C4-2B (cell line): ENCODE results near the gene TRIM34.
"Not testable (repeated sequence)": the region's sequence is repeated elsewhere in the genome, so short reads cannot be mapped to it uniquely, and the experiment has no call there.

Experiments
- H3K27ac ChIP-seq: fragments of 450-650 bp; 2 replicates; pipeline ENCODE4 v1.5.1; 2017
- CTCF ChIP-seq: fragments of 450-650 bp; conservative IDR thresholded peaks from 2 replicates; pipeline ENCODE4 v1.5.1; 2017; ENCODE audit warnings: mild to moderate bottlenecking
- ZFX ChIP-seq: fragments of 450-650 bp; IDR thresholded peaks from 2 replicates; pipeline ENCODE4 v1.6.1; 2017

Gene TRIM34

GRCh38 chr11:5646139-5646538 lies 21.3 kb downstream of the TRIM34 start:
- H3K27ac ChIP-seq = no peak overlapping the region
- TF ChIP-seq ZFX (no peak), CTCF (no peak)

GRCh38 chr11:5655474-5655873 lies 30.7 kb downstream of the TRIM34 start:
- TF ChIP-seq ZFX (no peak), CTCF (no peak)
- H3K27ac ChIP-seq = no peak overlapping the region

GRCh38 chr11:5656956-5657355 lies 32.2 kb downstream of the TRIM34 start:
- not testable (repeated sequence) for H3K27ac ChIP-seq

- TF ChIP-seq CTCF (no peak), ZFX (no peak)
- H3K27ac ChIP-seq = no peak overlapping the region
These were observed 33.5 kb downstream of the TRIM34 start for GRCh38 chr11:5658318-5658717.

- no peak for TF ChIP-seq ZFX
- TF ChIP-seq CTCF = no peak
- H3K27ac ChIP-seq = no peak overlapping the region
These were observed 38.7 kb downstream of the TRIM34 start for GRCh38 chr11:5663511-5663910.

- TF ChIP-seq ZFX = no peak
- TF ChIP-seq CTCF = no peak
- H3K27ac ChIP-seq = no peak overlapping the region
These were observed 40.3 kb downstream of the TRIM34 start for GRCh38 chr11:5665051-5665570.

- no peak overlapping the region for H3K27ac ChIP-seq
- TF ChIP-seq CTCF = no peak
- TF ChIP-seq ZFX = no peak
These were observed 41.1 kb downstream of the TRIM34 start for GRCh38 chr11:5665746-5666401.

GRCh38 chr11:5666402-5666793 lies 41.6 kb downstream of the TRIM34 start:
- no peak for TF ChIP-seq ZFX
- TF ChIP-seq CTCF = no peak
- H3K27ac ChIP-seq = no peak overlapping the region
